ENCODE measurements around the gene PSKH1.

The PSKH1 gene

DNA sequence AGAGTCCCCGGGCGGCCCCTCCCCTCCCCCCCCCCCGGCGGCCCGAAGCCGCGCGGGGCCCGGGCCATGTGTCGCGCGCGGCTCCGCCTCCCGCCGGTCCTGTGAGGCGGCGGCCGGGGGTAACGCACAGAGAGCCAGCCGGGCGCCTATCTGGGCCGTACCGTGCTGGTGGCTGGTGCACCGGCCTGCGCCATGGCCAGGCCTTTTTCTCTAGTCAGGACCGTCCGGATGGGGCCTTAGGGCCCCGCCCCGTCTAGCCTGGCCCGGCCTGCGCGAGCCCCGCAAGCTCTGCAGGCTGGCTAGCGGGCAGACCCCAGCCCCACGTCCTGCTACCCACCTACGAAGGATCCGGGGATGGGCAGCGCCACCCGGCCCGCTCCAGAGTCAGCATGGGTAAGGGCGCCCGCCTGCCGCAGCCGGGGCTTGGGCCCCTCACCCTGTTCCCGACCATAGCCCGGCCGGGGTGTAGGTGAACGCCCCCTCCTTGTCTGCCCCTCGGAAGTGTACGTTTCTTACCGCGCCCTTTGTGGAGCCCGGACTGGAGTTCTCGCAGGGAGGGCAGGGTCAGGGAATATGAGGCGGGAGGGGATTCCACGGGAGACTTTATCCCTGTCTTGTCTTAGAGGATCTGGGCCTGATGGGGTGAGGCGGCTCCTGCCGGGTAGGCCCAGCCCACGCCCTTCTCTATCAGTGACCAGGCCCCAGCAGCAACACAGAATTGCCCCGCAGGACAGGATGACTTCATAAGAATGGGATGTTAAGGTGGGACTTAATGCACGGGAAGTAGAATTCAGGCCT is 45.8 kb upstream of the PSKH1 start, which contains the start of gene CENPT:
TSS of gene CENPT (minus strand) at position 630 of the 798 bp plus-strand sequence. CDS start 13,834 bp downstream, outside the sequence.
- TF ChIP-seq, protein P1, sequence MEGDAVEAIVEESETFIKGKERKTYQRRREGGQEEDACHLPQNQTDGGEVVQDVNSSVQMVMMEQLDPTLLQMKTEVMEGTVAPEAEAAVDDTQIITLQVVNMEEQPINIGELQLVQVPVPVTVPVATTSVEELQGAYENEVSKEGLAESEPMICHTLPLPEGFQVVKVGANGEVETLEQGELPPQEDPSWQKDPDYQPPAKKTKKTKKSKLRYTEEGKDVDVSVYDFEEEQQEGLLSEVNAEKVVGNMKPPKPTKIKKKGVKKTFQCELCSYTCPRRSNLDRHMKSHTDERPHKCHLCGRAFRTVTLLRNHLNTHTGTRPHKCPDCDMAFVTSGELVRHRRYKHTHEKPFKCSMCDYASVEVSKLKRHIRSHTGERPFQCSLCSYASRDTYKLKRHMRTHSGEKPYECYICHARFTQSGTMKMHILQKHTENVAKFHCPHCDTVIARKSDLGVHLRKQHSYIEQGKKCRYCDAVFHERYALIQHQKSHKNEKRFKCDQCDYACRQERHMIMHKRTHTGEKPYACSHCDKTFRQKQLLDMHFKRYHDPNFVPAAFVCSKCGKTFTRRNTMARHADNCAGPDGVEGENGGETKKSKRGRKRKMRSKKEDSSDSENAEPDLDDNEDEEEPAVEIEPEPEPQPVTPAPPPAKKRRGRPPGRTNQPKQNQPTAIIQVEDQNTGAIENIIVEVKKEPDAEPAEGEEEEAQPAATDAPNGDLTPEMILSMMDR (IDR thresholded peaks at IDR 0.05; ENCODE audit: low read depth, low read length, missing control alignments), result no peak
- DNase-seq (ENCODE audit: extremely low read depth, low read depth), result no peak
- peak within 1 kb of the TSS; percentile 99 for H3K4me3 ChIP-seq (replicated peaks; ENCODE audit: low read depth, low read length)

DNA sequence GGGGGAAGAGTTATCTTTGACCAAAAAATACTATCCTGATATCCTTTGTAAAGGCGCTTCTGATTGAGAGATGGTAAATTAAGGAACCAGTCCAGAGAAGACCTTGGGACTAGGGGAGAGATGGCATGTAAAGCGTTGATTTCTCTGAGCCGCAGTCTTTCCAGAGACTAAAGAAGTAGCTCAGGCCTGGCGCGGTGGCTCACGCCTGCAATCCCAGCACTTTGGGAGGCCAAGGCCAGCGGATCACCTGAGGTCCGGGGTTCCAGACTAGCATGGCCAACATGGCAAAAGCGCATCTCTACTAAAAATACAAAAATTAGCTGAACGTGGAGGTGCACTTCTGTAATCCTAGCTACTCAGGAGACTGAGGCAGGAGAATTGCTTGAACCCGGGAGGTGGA is 44.9 kb upstream of the PSKH1 start:
- DNase-seq (ENCODE audit: extremely low read depth, low read depth), result no peak
- H3K4me3 ChIP-seq (replicated peaks; ENCODE audit: low read depth, low read length), result peak overlapping the region; percentile 99
- TF ChIP-seq, protein P1 (IDR thresholded peaks at IDR 0.05; ENCODE audit: low read depth, low read length, missing control alignments), result no peak

DNA sequence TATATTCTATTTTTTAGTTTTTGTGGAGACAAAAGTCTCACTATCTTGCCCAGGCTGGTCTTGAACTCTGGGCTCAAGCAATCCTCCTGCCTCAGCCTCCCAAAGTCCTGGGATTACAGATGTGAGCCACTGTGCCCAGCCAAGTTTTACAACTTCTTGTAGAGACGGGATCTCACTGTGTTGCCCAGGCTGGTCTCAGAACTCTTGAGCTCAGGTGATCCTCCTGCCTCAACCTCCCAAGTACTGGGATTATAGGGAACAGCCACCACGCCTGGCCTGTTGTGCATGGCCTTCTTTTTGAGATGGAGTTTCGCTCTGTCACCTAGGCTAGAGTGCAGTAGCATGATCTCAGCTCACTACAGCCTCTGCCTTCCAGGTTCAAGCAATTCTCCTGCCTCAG is 39.4 kb upstream of the PSKH1 start:
- no peak overlapping the region for H3K4me3 ChIP-seq (replicated peaks; ENCODE audit: low read depth, low read length)
- DNase-seq (ENCODE audit: extremely low read depth, low read depth), result no peak
- TF ChIP-seq, protein P1 (IDR thresholded peaks at IDR 0.05; ENCODE audit: low read depth, low read length, missing control alignments), result no peak

DNA sequence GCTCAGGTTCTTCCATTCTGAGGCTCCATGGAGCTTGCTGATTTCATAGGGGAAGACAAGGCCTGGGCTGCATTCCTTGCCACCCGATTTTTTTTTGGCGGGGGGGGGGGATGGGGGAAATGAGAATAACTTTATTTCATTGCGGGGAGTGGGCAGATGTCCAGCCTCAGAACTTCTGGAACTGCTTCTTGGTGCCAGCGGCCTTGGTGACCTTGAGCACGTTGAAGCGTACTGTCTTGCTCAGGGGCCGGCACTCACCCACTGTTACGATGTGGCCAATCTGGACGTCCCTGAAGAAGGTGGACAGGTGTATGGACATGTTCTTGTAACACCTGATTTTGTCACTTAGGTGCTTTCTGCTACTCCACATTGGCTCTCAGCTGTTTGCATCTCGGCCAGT is 37.3 kb upstream of the PSKH1 start:
- H3K4me3 ChIP-seq (replicated peaks; ENCODE audit: low read depth, low read length), result no peak overlapping the region
- no peak for DNase-seq (ENCODE audit: extremely low read depth, low read depth)
- TF ChIP-seq, protein P1 (IDR thresholded peaks at IDR 0.05; ENCODE audit: low read depth, low read length, missing control alignments), result no peak

DNA sequence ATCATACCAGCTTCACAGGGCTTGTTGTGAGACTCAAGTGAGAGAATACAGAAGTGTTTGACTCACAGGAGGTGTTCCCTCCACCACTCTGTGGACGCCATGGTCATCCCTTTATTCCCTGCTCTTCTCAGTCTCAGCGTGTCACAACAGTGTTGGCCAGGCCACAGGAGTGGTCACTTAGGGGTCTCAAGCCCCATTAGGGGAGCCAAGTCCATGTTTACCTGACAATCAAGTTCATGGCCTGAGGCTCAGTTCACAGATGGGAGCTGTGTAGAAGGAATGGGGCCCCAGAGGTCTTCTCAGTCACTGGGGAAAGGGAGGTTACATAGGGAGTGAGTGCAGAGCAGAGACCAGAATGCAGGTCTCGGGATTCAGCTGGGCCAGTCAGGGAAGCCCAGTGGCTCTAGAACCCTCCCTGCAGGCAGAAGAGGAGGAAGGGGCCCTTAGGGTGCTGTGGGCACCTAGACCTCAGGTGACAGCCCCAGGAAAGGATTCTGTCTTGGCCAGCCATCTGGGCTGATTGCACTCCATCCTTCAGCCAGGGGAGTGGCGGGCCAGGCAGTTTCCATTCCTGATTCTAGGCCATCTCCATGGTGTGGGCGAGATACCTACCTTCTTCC is 36.0 kb upstream of the PSKH1 start:
- TF ChIP-seq, protein P1 (IDR thresholded peaks at IDR 0.05; ENCODE audit: low read depth, low read length, missing control alignments), result no peak
- H3K4me3 ChIP-seq (replicated peaks; ENCODE audit: low read depth, low read length), result no peak overlapping the region

DNA sequence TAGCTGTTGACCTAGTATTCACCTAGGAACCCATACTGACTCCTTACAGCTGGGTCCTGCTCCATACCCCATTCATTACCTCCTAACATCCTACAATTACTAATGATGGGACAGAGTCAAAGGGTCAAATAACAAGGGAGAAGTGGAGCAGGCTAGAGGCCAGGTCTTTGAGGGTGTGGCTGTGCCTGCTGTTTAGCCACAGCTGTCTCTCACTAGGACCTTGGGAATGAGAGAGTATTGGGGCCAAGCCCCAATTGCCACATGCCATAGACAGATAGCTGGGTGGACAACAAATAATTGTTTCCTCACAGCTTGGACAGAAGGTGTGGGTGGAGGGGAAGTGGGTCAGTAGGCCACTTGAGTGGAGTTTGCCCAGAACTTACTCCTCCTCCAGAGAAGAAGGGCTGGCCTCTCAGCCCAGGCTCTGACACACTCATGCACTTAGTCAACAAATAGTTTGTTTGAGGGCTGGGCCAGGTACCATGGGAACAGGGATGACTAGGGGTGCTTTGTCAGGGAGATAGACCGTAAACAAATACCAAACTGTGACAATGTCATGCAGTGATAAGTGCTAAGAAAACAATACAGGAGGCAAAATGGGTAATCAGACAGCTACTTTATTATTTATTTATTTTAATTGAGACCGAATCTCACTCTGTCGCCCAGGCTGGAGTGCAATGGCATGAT is 35.4 kb upstream of the PSKH1 start:
- DNase-seq (ENCODE audit: extremely low read depth, low read depth), result peak; percentile 61
- TF ChIP-seq, protein P1 (IDR thresholded peaks at IDR 0.05; ENCODE audit: low read depth, low read length, missing control alignments), result no peak
- H3K4me3 ChIP-seq (replicated peaks; ENCODE audit: low read depth, low read length), result no peak overlapping the region

More for the DNA sequence above, 36.0 kb upstream of the PSKH1 start:
- no peak for DNase-seq (ENCODE audit: extremely low read depth, low read depth)
